Endothelial cell of umbilical vein (primary cell): ENCODE results near the gene BCAR1.

Source experiments
- POLR2AphosphoS5 ChIP-seq: IDR thresholded peaks from 2 replicates; pipeline ENCODE4 v1.6.1; 2012; ENCODE audit warnings: low read depth, mild to moderate bottlenecking, control low read depth, low read length, moderate library complexity; ENCODE audit not compliant: insufficient read depth
- TF ChIP-seq, protein P1 (sequence below), 2 donors: IDR thresholded peaks; 1 replicate in 1 of 2; 2 replicates in 1 of 2; pipeline ENCODE4 v1.5.1; 2011; ENCODE audit warnings: low read length in 2 of 2, mild to moderate bottlenecking in 2 of 2, moderate library complexity in 2 of 2, control low read depth in 1 of 2, inconsistent platforms in 1 of 2, low read depth in 1 of 2; ENCODE audit not compliant: insufficient read depth in 1 of 2; ENCODE audit errors: extremely low read depth in 1 of 2

DNA sequence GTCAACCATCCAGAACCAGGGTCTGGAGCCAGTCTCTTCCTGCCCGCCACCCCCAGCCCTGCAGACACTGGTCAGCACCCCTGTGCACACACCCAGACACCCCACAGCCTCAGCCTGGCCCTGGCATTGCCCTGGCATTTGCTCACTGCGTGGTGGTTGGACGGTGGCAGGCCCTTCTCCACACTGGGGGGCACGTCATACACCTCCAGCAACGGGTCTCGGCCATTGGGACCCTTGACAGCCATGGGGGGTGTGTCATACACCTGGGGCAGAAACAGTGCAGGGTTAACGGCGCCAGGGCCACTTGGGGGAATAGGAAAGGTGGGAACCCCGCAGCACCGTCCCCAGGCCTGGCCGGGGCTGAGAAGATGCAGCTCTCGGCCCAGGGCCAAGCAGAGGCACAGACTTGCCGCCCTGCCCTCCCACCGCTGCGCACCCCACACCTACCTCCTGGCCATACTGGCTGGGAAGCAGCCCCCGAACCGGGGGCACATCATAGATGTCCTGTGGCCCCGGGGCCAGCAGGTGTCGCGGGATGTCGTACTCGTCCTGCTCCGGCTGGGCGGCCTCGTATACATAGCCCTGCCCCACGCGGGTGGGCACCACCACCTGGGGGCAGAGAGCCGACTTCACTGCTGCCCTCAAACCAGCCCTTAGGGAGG is 14.6 kb downstream of the BCAR1 start:
- TF ChIP-seq POLR2AphosphoS5 = no peak
- TF ChIP-seq, protein P1, sequence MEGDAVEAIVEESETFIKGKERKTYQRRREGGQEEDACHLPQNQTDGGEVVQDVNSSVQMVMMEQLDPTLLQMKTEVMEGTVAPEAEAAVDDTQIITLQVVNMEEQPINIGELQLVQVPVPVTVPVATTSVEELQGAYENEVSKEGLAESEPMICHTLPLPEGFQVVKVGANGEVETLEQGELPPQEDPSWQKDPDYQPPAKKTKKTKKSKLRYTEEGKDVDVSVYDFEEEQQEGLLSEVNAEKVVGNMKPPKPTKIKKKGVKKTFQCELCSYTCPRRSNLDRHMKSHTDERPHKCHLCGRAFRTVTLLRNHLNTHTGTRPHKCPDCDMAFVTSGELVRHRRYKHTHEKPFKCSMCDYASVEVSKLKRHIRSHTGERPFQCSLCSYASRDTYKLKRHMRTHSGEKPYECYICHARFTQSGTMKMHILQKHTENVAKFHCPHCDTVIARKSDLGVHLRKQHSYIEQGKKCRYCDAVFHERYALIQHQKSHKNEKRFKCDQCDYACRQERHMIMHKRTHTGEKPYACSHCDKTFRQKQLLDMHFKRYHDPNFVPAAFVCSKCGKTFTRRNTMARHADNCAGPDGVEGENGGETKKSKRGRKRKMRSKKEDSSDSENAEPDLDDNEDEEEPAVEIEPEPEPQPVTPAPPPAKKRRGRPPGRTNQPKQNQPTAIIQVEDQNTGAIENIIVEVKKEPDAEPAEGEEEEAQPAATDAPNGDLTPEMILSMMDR (IDR thresholded peaks at IDR 0.05; ENCODE audit: extremely low read depth in 1 of 2, insufficient read depth in 1 of 2, low read depth in 1 of 2, low read length in 2 of 2) = no peak
